Endothelial cell of umbilical vein (primary cell): ENCODE results near the gene AGR2.
A peak's percentile ranks its signal among the peaks of the same experiment; 100 is the strongest.

Experiments used
- EZH2 ChIP-seq: IDR thresholded peaks from 2 replicates; pipeline ENCODE4 v1.6.1; 2012; ENCODE audit warnings: borderline replicate concordance, low read depth, mild to moderate bottlenecking, moderate library complexity, low read length, inconsistent platforms; ENCODE audit not compliant: severe bottlenecking
- FOS ChIP-seq: IDR thresholded peaks from 2 replicates; pipeline ENCODE4 v1.6.1; 2011; ENCODE audit warnings: mild to moderate bottlenecking, low read length, moderate library complexity, borderline replicate concordance; ENCODE audit not compliant: insufficient read depth
- JUN ChIP-seq: IDR thresholded peaks from 2 replicates; pipeline ENCODE4 v1.6.1; 2011; ENCODE audit warnings: borderline replicate concordance, low read depth; ENCODE audit not compliant: insufficient read length, insufficient read depth
- MYC ChIP-seq: IDR thresholded peaks from one replicate; pipeline ENCODE4 v1.6.1; 2011; ENCODE audit warnings: mild to moderate bottlenecking, low read depth, low read length
- POLR2A ChIP-seq: IDR thresholded peaks from 2 replicates; pipeline ENCODE4 v1.6.1; 2012; ENCODE audit warnings: low read depth, mild to moderate bottlenecking, control low read depth, low read length
- TF ChIP-seq, protein P1 (sequence below), 2 donors: IDR thresholded peaks; 1 replicate in 1 of 2; 2 replicates in 1 of 2; pipeline ENCODE4 v1.5.1; 2011; ENCODE audit warnings: low read length in 2 of 2, mild to moderate bottlenecking in 2 of 2, moderate library complexity in 2 of 2, control low read depth in 1 of 2, inconsistent platforms in 1 of 2, low read depth in 1 of 2; ENCODE audit not compliant: insufficient read depth in 1 of 2; ENCODE audit errors: extremely low read depth in 1 of 2
- TF ChIP-seq, protein P2 (sequence below): IDR thresholded peaks from 2 replicates; pipeline ENCODE4 v1.6.1; 2011; ENCODE audit not compliant: insufficient read depth, insufficient read length

DNA sequence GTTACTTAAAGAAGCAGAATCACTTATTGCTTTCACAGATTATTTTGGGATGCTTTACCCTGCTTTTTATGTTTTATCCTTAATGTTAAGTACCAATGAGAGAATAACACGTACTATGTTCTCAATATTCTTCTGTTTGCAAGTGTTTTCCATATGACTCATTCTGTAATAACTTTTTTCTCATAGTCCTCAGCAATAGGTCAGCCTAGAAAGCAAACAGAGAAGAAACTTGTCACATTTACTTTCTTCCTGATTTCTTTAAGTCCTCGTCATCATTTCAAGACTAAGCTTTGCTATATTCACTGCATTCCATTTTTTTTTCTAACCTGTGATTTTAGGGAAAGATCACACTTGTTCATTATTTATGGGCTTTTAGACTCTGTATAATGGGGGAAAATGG, 6.8 kb upstream of the AGR2 start:
- TF ChIP-seq JUN (peak; percentile 30), EZH2 (no peak), POLR2A (no peak), MYC (no peak), FOS (peak; percentile 65)
- TF ChIP-seq, protein P1, sequence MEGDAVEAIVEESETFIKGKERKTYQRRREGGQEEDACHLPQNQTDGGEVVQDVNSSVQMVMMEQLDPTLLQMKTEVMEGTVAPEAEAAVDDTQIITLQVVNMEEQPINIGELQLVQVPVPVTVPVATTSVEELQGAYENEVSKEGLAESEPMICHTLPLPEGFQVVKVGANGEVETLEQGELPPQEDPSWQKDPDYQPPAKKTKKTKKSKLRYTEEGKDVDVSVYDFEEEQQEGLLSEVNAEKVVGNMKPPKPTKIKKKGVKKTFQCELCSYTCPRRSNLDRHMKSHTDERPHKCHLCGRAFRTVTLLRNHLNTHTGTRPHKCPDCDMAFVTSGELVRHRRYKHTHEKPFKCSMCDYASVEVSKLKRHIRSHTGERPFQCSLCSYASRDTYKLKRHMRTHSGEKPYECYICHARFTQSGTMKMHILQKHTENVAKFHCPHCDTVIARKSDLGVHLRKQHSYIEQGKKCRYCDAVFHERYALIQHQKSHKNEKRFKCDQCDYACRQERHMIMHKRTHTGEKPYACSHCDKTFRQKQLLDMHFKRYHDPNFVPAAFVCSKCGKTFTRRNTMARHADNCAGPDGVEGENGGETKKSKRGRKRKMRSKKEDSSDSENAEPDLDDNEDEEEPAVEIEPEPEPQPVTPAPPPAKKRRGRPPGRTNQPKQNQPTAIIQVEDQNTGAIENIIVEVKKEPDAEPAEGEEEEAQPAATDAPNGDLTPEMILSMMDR (IDR thresholded peaks at IDR 0.05; ENCODE audit: extremely low read depth in 1 of 2, insufficient read depth in 1 of 2, low read depth in 1 of 2, low read length in 2 of 2): no peak
- TF ChIP-seq, protein P2, sequence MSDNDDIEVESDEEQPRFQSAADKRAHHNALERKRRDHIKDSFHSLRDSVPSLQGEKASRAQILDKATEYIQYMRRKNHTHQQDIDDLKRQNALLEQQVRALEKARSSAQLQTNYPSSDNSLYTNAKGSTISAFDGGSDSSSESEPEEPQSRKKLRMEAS: no peak
